C4-2B (cell line): ENCODE measurements around the gene CREB5.
A peak's percentile ranks its signal among the peaks of the same experiment; 100 is the strongest.

Experiments used
- H3K27ac ChIP-seq: fragments of 450-650 bp; 2 replicates; pipeline ENCODE4 v1.5.1; 2017
- CTCF ChIP-seq: fragments of 450-650 bp; conservative IDR thresholded peaks from 2 replicates; pipeline ENCODE4 v1.5.1; 2017; ENCODE audit warnings: mild to moderate bottlenecking
- ZFX ChIP-seq: fragments of 450-650 bp; IDR thresholded peaks from 2 replicates; pipeline ENCODE4 v1.6.1; 2017

Gene CREB5

GRCh38 chr7:28469562-28469961 lies 57.2 kb downstream of the CREB5 start:
- no peak overlapping the region for H3K27ac ChIP-seq
- TF ChIP-seq ZFX (no peak), CTCF (no peak)

- H3K27ac ChIP-seq, result no peak overlapping the region
- no peak for TF ChIP-seq ZFX
- TF ChIP-seq CTCF, result no peak
These were observed 58.0 kb downstream of the CREB5 start for GRCh38 chr7:28470344-28470743.

- no peak for TF ChIP-seq ZFX
- TF ChIP-seq CTCF, result peak; percentile 16
- H3K27ac ChIP-seq, result no peak overlapping the region
These were observed 60.0 kb downstream of the CREB5 start for GRCh38 chr7:28472332-28472731.

GRCh38 chr7:28473571-28474281 lies 61.4 kb downstream of the CREB5 start:
- no peak overlapping the region for H3K27ac ChIP-seq
- TF ChIP-seq CTCF (no peak), ZFX (no peak)

GRCh38 chr7:28474282-28474638 lies 61.9 kb downstream of the CREB5 start:
- TF ChIP-seq CTCF, result no peak
- no peak overlapping the region for H3K27ac ChIP-seq

- TF ChIP-seq ZFX, result no peak
- TF ChIP-seq CTCF, result no peak
- no peak overlapping the region for H3K27ac ChIP-seq
These were observed 62.3 kb downstream of the CREB5 start for GRCh38 chr7:28474640-28475039.

GRCh38 chr7:28477041-28477442 lies 64.7 kb downstream of the CREB5 start:
- TF ChIP-seq CTCF (no peak), ZFX (no peak)
- H3K27ac ChIP-seq, result no peak overlapping the region
